K562 (cell line): Measurements from ENCODE around the gene GNG7. TPM values are rescaled to one million over a fixed set of nuclear protein-coding genes. Genes with fewer than 3 reads are reported as not detected.

Experiments used
- ATAC-seq: fragments of 200-7000 bp; cut with Tn5 transposase; 3 replicates; pipeline ENCODE4 v1.9.1; 2020; ENCODE audit warnings: moderate library complexity
- BruUV-seq: library from RNA; stranded (reverse); fragments of 400-500 nt; replicated peaks from 2 replicates; lab custom pipeline; 2021; lab: Mats Ljungman, UMichigan
- CTCF ChIA-PET: fragments of 300-600 bp; formaldehyde crosslinking; extraction: SDS; loops from one replicate; lab custom pipeline; 2021; ENCODE audit warnings: low intra/inter-chr PET ratio; lab: Yijun Ruan, JAX
- POLR2A ChIA-PET: fragments of 300-600, 350-650 bp; sonication (Branson Sonifier 250); formaldehyde crosslinking; extraction: SDS; loops from one replicate; lab custom pipeline; 2021; ENCODE audit warnings: antibody characterized with exemption, inconsistent platforms; lab: Yijun Ruan, JAX
- DNase-seq, 4 experiments: peaks; one replicate each; pipeline versions ENCODE4 v3.0.0 to v3.0.0-alpha.2; 2011 to 2018; ENCODE audit warnings: low spot score in 3 of 4, mixed read lengths in 3 of 4; ENCODE audit errors: extremely low read depth in 1 of 4
- FAIRE-seq: peaks from 2 replicates; lab custom pipeline; 2011; peaks lifted over from hg19 to GRCh38; lab: Jason Lieb, UNC
- H2AFZ ChIP-seq: 2 replicates; pipeline ENCODE4 v1.6.0; 2011; ENCODE audit warnings: low read depth, low read length, control low read depth, inconsistent platforms
- H3K27ac ChIP-seq: fragments of 200-600 bp; 3 replicates; pipeline ENCODE4 v1.8.0; 2011; ENCODE audit warnings: low read depth, mild to moderate bottlenecking, control low read depth, inconsistent platforms, low read length, moderate library complexity, mixed read lengths; ENCODE audit errors: extremely low read depth
- H3K27me3 ChIP-seq, 2 experiments: fragments of 300-600 bp in 1 of 2; 2 replicates in 1 of 2; 3 replicates in 1 of 2; pipeline versions ENCODE4 v1.6.0 to v1.8.0; 2011; ENCODE audit warnings: inconsistent platforms in 2 of 2, low read length in 2 of 2, mild to moderate bottlenecking in 1 of 2, mixed read lengths in 1 of 2, moderate library complexity in 1 of 2; ENCODE audit not compliant: control insufficient read depth in 2 of 2, insufficient read depth in 2 of 2
- H3K36me3 ChIP-seq: fragments of 300-600 bp; 3 replicates; pipeline ENCODE4 v1.8.0; 2011; ENCODE audit warnings: mild to moderate bottlenecking, low read length, inconsistent platforms; ENCODE audit not compliant: control insufficient read depth, insufficient read depth
- H3K4me1 ChIP-seq, 2 experiments: fragments of 200-600 bp in 1 of 2; replicated peaks in 1 of 2; 2 replicates in 1 of 2; 3 replicates in 1 of 2; pipeline versions ENCODE4 v1.5.1 to v1.8.0; 2011; ENCODE audit warnings: inconsistent platforms in 2 of 2, low read length in 2 of 2, mild to moderate bottlenecking in 1 of 2, mixed read lengths in 1 of 2, moderate library complexity in 1 of 2; ENCODE audit not compliant: control insufficient read depth in 2 of 2, insufficient read depth in 2 of 2
- H3K4me2 ChIP-seq: 2 replicates; pipeline ENCODE4 v1.6.1; 2011; ENCODE audit warnings: low read length, control low read depth, inconsistent platforms, mixed read lengths; ENCODE audit not compliant: insufficient read depth
- H3K4me3 ChIP-seq: fragments of 200-600 bp; sonication (generic), shearing (Covaris generic); 2 replicates; pipeline ENCODE4 v1.5.1; 2016; ENCODE audit warnings: control low read depth, inconsistent platforms
- H3K79me2 ChIP-seq: fragments of 200-600 bp; 3 replicates; pipeline ENCODE4 v1.8.0; 2011; ENCODE audit warnings: low read length, inconsistent platforms; ENCODE audit not compliant: control insufficient read depth, insufficient read depth
- H3K9ac ChIP-seq, 2 experiments: 2 replicates each; pipeline versions ENCODE4 v1.6.0 to v1.6.1; 2011; ENCODE audit warnings: low read depth in 2 of 2, low read length in 2 of 2, control low read depth in 1 of 2, inconsistent platforms in 1 of 2, mild to moderate bottlenecking in 1 of 2, mixed read lengths in 1 of 2; ENCODE audit not compliant: insufficient read depth in 1 of 2
- H3K9me1 ChIP-seq: one replicate; pipeline ENCODE4 v1.6.0; 2011; ENCODE audit warnings: inconsistent platforms, mild to moderate bottlenecking, low read length, moderate library complexity; ENCODE audit not compliant: control insufficient read depth, insufficient read depth
- H3K9me3 ChIP-seq: replicated peaks from 2 replicates; pipeline ENCODE4 v1.5.1; 2011; ENCODE audit warnings: low read depth, low read length, inconsistent platforms; ENCODE audit not compliant: control insufficient read depth, insufficient read depth
- H4K20me1 ChIP-seq: replicated peaks from 2 replicates; pipeline ENCODE4 v1.6.1; 2011; ENCODE audit warnings: low read length, inconsistent platforms, mixed read lengths; ENCODE audit not compliant: control insufficient read depth, insufficient read depth
- ESRRA ChIP-seq: fragments of 450-650 bp; IDR thresholded peaks from 2 replicates; pipeline ENCODE4 v1.6.1; 2014; ENCODE audit warnings: low read depth, mild to moderate bottlenecking, moderate library complexity, borderline replicate concordance
- PCBP1 ChIP-seq: fragments of 200-400 bp; formaldehyde crosslinking; IDR thresholded peaks from 2 replicates; pipeline ENCODE4 v1.6.1; 2018; ENCODE audit warnings: mild to moderate bottlenecking, low read depth, low read length; ENCODE audit not compliant: poor library complexity, severe bottlenecking
- TRIM25 ChIP-seq: fragments of 450-650 bp; IDR thresholded peaks from 2 replicates; pipeline ENCODE4 v1.7.0; 2016; ENCODE audit warnings: borderline replicate concordance
- ZNF830 ChIP-seq: fragments of 250-450 bp; sonication (Bioruptor Pico); IDR thresholded peaks from 2 replicates; pipeline ENCODE4 v1.5.0; 2021; ENCODE audit warnings: mild to moderate bottlenecking
- WGBS: fragments of 100-300 bp; shearing (Covaris generic); methylation state at CpG from one replicate; pipeline ENCODE4 v1.1.6; 2016; ENCODE audit warnings: low coverage, mixed read lengths; ENCODE audit not compliant: insufficient coverage; ENCODE audit errors: missing lambda C conversion rate; 5-methylcytosine and 5-hydroxymethylcytosine counted together
- in situ Hi-C: fragments of 300-500 bp; cut with MboI; formaldehyde crosslinking; loops from 4 replicates; pipeline ENCODE4 v1.15.0; 2018; ENCODE audit warnings: inconsistent platforms, mixed read lengths
- intact Hi-C: fragments of 100-400 bp; cut with micrococcal nuclease; formaldehyde crosslinking; loops from 2 replicates; pipeline ENCODE4 v1.14.2; 2022
- polyA plus RNA-seq, 8 experiments: library from polyadenylated mRNA; depleted of rRNA in 4 of 8; stranded (reverse) in 5 of 8; unstranded in 3 of 8; fragments of >200 nt; fragmentation: Nextera tagmentation in 2 of 8; fragmentation: Illumina TruSeq in 1 of 8; extraction: Ambion mirVana in 2 of 8; extraction: Trizol in 1 of 8; gene quantifications; 2 replicates each; pipeline versions ENCODE4 v1.2.1 to v1.2.3, GENCODE V29; 2011 to 2014; ENCODE audit warnings: inconsistent platforms in 1 of 8, missing spikeins in 1 of 8
- total RNA-seq, 7 experiments: library from RNA; depleted of rRNA in 6 of 7; stranded (reverse); fragments of >200 nt in 6 of 7; fragmentation: Illumina TruSeq in 2 of 7; extraction: Trizol in 2 of 7; gene quantifications; 2 replicates each; pipeline versions ENCODE4 v1.2.1 to v1.2.3, GENCODE V29; 2011 to 2021; ENCODE audit warnings: low replicate concordance in 1 of 7

Gene GNG7
- total and polyA plus RNA-seq, 9 of the 15 experiments (the other 6 are each of a cell fraction or from before 2014, with no cell fraction given) = 0.01 to 0.20 (median 0.06) TPM; not detected in 1

- in situ Hi-C loops (no loop called here), intact Hi-C loops (no loop called here)
- Histone ChIP-seq H3K9me3 (peaks cover 9% of the 10 kb centered on the region), H3K27ac (no peak overlapping the region), H3K36me3 (no peaks in the 10 kb centered on the region), H3K4me2 (no peak overlapping the region), H3K79me2 (no peaks in the 10 kb centered on the region), H3K4me1 (peaks cover 0 to 22% of the 10 kb centered on the region in 2 experiments; a peak in 2 of 5 replicates), H3K4me3 (no peak overlapping the region), H2AFZ (no peak overlapping the region), H3K27me3 (peaks cover 0 to 19% of the 10 kb centered on the region in 2 experiments; a peak in 2 of 5 replicates), H3K9ac (0 out of 4 replicates have a peak overlapping the region, but pooled peaks of 1 of the 2 experiments have one; percentile 40), H3K9me1 (no peaks in the 10 kb centered on the region), H4K20me1 (no peaks in the 10 kb centered on the region; the same call in 1 of the 2 replicates)
- TF ChIP-seq ESRRA (peak; percentile 39; the same call in 1 of the 2 replicates), ZNF830 (CRISPR knock-in tag) (no peak), TRIM25 (no peak), PCBP1 (no peak)
- CTCF ChIA-PET = no interaction called here
- WGBS = 5% methylated on average over 28 of the region's 28 CpGs
- ATAC-seq (no peak), DNase-seq (no peak), FAIRE-seq (no peak)
- BruUV-seq = no TSS peak
- POLR2A ChIA-PET = interaction anchor here (0.5 to 1.0 kb wide), 2 partner anchors 64 to 394 kb away, joined by 3 to 4 read pairs; no protein-coding TSS in a partner anchor
Observed at GRCh38 chr19:2634228-2634951, 68.1 kb downstream of the GNG7 start.
